Hepatocyte (in vitro differentiated cells): Measurements from ENCODE around the gene SMPD2. TPM values are rescaled to one million over a fixed set of nuclear protein-coding genes. Genes with fewer than 3 reads are reported as not detected.

Experiments
- DNase-seq: peaks from one replicate; pipeline ENCODE4 v3.0.0-alpha.2; 2016; ENCODE audit warnings: low spot score
- H2AFZ ChIP-seq: fragments of 200-600 bp; sonication (generic); 2 replicates; pipeline ENCODE4 v1.6.0; 2016; ENCODE audit warnings: antibody characterized with exemption, mild to moderate bottlenecking
- H3K27ac ChIP-seq: fragments of 200-600 bp; sonication (generic); 2 replicates; pipeline ENCODE4 v1.5.1; 2016; ENCODE audit warnings: mild to moderate bottlenecking
- H3K27me3 ChIP-seq: fragments of 200-600 bp; sonication (generic); 2 replicates; pipeline ENCODE4 v1.6.1; 2016
- H3K36me3 ChIP-seq: fragments of 200-600 bp; sonication (generic); replicated peaks from 2 replicates; pipeline ENCODE4 v1.5.1; 2016; ENCODE audit warnings: low read depth; ENCODE audit not compliant: insufficient read depth
- H3K4me1 ChIP-seq: fragments of 200-600 bp; sonication (generic); 2 replicates; pipeline ENCODE4 v1.5.1; 2016; ENCODE audit warnings: mild to moderate bottlenecking, moderate library complexity; ENCODE audit not compliant: insufficient read depth
- H3K4me2 ChIP-seq: fragments of 200-600 bp; sonication (generic); 2 replicates; pipeline ENCODE4 v1.6.0; 2016
- H3K4me3 ChIP-seq: fragments of 200-600 bp; sonication (generic); 2 replicates; pipeline ENCODE4 v1.5.1; 2016; ENCODE audit warnings: mild to moderate bottlenecking
- H3K79me2 ChIP-seq: fragments of 200-600 bp; sonication (generic); 2 replicates; pipeline ENCODE4 v1.6.0; 2017; ENCODE audit warnings: mild to moderate bottlenecking
- H3K9me2 ChIP-seq: fragments of 200-600 bp; sonication (generic); replicated peaks from 2 replicates; pipeline ENCODE4 v1.6.0; 2017; ENCODE audit warnings: mild to moderate bottlenecking; ENCODE audit not compliant: insufficient read depth
- H3K9me3 ChIP-seq: fragments of 200-600 bp; sonication (generic); 2 replicates; pipeline ENCODE4 v1.5.1; 2016; ENCODE audit warnings: low read depth, mild to moderate bottlenecking
- H4K20me1 ChIP-seq: fragments of 200-600 bp; sonication (generic); 2 replicates; pipeline ENCODE4 v1.6.0; 2016; ENCODE audit warnings: mild to moderate bottlenecking; ENCODE audit not compliant: insufficient read depth, poor library complexity, severe bottlenecking
- CTCF ChIP-seq: fragments of 200-600 bp; sonication (generic); IDR thresholded peaks from 2 replicates; pipeline ENCODE4 v1.5.1; 2016; ENCODE audit warnings: antibody characterized with exemption, mild to moderate bottlenecking; ENCODE audit not compliant: poor library complexity
- EZH2 ChIP-seq: fragments of 200-600 bp; sonication (generic); IDR thresholded peaks from 2 replicates; pipeline ENCODE4 v1.6.1; 2016; ENCODE audit warnings: antibody characterized with exemption, mild to moderate bottlenecking, borderline replicate concordance
- EZH2phosphoT487 ChIP-seq: fragments of 200-600 bp; sonication (generic); IDR thresholded peaks from one replicate; pipeline ENCODE4 v1.6.1; 2018; ENCODE audit warnings: antibody characterized with exemption, mild to moderate bottlenecking, low read depth, moderate library complexity; ENCODE audit not compliant: unreplicated experiment, severe bottlenecking
- WGBS: methylation state at CpG from one replicate; pipeline ENCODE4 v1.1.6; 2016; ENCODE audit warnings: low lambda C conversion rate; ENCODE audit errors: missing lambda C conversion rate; 5-methylcytosine and 5-hydroxymethylcytosine counted together
- polyA plus RNA-seq: library from polyadenylated mRNA; unstranded; fragments of >200 nt; fragmentation: Nextera tagmentation; extraction: Ambion mirVana; gene quantifications from 2 replicates; pipeline ENCODE4 v1.2.1, GENCODE V29; 2016
- total RNA-seq: library from RNA; depleted of rRNA; stranded (reverse); fragments of >200 nt; gene quantifications from 2 replicates; pipeline ENCODE4 v1.2.3, GENCODE V29; 2014

SMPD2 gene
- total and polyA plus RNA-seq, 2 experiments from 2014 or later, result 9.3 to 19.2 TPM

- Histone ChIP-seq H3K9me2 (no peaks in the 10 kb centered on the region), H3K27me3 (no peaks in the 10 kb centered on the region), H3K4me2 (peak overlapping the region; percentile 81), H3K9me3 (no peaks in the 10 kb centered on the region), H2AFZ (peak overlapping the region; percentile 7), H3K27ac (peak overlapping the region; percentile 58), H4K20me1 (no peaks in the 10 kb centered on the region), H3K79me2 (peaks cover 69% of the 10 kb centered on the region), H3K36me3 (no peaks in the 10 kb centered on the region), H3K4me3 (no peak overlapping the region), H3K4me1 (peaks cover 41% of the 10 kb centered on the region)
- DNase-seq, result no peak
- no peak for TF ChIP-seq EZH2phosphoT487
- TF ChIP-seq EZH2, result no peak
- no peak for TF ChIP-seq CTCF
- WGBS, result 44% methylated on average over 9 of the region's 9 CpGs
These were observed 37.8 kb downstream of the SMPD2 start for GRCh38 chr6:109478222-109478805.

- H3K4me1 ChIP-seq, result peaks cover 41% of the 10 kb centered on the region
- H3K4me3 ChIP-seq, result no peak overlapping the region
- no peaks in the 10 kb centered on the region for H3K27me3 ChIP-seq
- H3K4me2 ChIP-seq, result peak overlapping the region; percentile 81
- WGBS, result 80% methylated on average over 5 of the region's 5 CpGs
- H3K9me2 ChIP-seq, result no peaks in the 10 kb centered on the region
- H3K79me2 ChIP-seq, result peaks cover 63% of the 10 kb centered on the region
- no peak for DNase-seq
- TF ChIP-seq EZH2phosphoT487 (no peak), CTCF (no peak), EZH2 (no peak)
- H3K36me3 ChIP-seq, result no peaks in the 10 kb centered on the region
- H4K20me1 ChIP-seq, result no peaks in the 10 kb centered on the region
- H3K9me3 ChIP-seq, result no peaks in the 10 kb centered on the region
- H2AFZ ChIP-seq, result no peak overlapping the region
- H3K27ac ChIP-seq, result peak overlapping the region; percentile 58
These were observed 38.5 kb downstream of the SMPD2 start for GRCh38 chr6:109478841-109479624.

GRCh38 chr6:109480993-109481480, 40.5 kb downstream of the SMPD2 start:
- H2AFZ ChIP-seq, result no peak overlapping the region
- no peaks in the 10 kb centered on the region for H3K36me3 ChIP-seq
- peaks cover 50% of the 10 kb centered on the region for H3K79me2 ChIP-seq
- WGBS, result 95% methylated on average over 7 of the region's 7 CpGs
- peak overlapping the region; percentile 81 for H3K4me2 ChIP-seq
- no peaks in the 10 kb centered on the region for H3K9me2 ChIP-seq
- no peak for DNase-seq
- H3K4me3 ChIP-seq, result no peak overlapping the region
- TF ChIP-seq EZH2 (no peak), CTCF (no peak), EZH2phosphoT487 (no peak)
- no peaks in the 10 kb centered on the region for H4K20me1 ChIP-seq
- peaks cover 41% of the 10 kb centered on the region for H3K4me1 ChIP-seq
- no peak overlapping the region for H3K27ac ChIP-seq
- no peaks in the 10 kb centered on the region for H3K27me3 ChIP-seq
- H3K9me3 ChIP-seq, result no peaks in the 10 kb centered on the region
